Caki2 (cell line): ENCODE data around the gene IRF9. TPM values are rescaled to one million over a fixed set of nuclear protein-coding genes. Genes with fewer than 3 reads are reported as not detected.
"Not testable (repeated sequence)": the region's sequence is repeated elsewhere in the genome, so short reads cannot be mapped to it uniquely, and the experiment has no call there.

ENCODE experiments used
- DNase-seq: peaks from one replicate; pipeline ENCODE4 v3.0.0-alpha.2; 2015; ENCODE audit warnings: low read depth
- in situ Hi-C: cut with HindIII; loops from 2 replicates; pipeline ENCODE4 v1.10.0; 2016; ENCODE audit warnings: low sequenced_read_pairs, low pct_unique_long_range_greater_than_20kb, mixed read lengths
- total RNA-seq: library from RNA; depleted of rRNA; stranded (reverse); fragments of >200 nt; shearing (Covaris generic); gene quantifications from 2 replicates; pipeline ENCODE4 v1.2.3, GENCODE V29; 2014; ENCODE audit warnings: low replicate concordance; rRNA removed

IRF9 gene
- total RNA-seq, 1 experiment from 2014 or later: 36.1 TPM

- in situ Hi-C loops, DNase-seq: not testable (repeated sequence)
Measured at GRCh38 chr14:24203249-24203886, 42.3 kb downstream of the IRF9 start.

DNA sequence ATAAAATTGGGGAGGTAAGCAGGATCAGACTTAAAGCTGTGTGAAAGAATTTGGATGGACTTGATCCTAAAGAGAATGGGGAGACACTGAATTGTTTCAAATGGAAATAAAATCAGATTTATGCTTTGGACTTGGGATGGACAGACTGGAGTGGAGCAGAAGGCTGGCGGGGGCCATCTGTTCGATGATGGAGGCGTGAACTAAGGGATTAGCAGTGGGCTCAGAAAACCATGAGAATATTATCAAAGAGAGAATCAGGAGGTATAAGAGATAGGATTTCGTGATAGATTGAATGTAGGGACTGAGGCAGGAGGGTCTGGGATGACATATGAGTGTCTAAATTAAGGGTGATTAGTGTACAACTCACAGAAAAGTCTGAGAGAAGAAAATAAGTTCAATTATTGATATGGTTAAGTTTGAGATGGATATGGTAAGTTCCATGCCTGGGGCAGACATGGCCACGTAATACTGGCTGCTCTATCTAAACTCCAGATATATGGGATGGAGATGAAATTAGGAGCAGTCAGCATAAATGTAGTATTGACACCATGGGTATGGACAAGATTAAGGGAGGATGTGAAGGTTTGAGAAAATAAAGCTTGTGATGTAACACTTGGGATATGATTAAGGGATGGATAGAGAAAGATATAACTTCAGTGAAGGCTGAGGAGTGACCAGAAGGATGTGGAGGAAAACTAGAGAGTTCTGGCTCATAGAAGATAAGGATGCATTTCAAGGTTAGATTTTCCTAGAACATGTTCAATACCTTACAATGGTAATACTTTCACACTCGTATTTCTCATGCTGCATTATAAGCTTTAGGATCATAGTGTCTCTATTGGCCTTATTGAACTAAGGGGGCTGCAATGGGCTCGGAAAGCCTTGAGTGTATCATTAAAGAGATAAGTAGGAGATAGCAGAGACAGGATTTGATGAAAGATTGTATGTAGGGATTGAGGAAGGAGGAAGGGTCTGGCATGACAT lies 43.4 kb downstream of the IRF9 start:
- no peak for DNase-seq
- in situ Hi-C loops: no loop called here

GRCh38 chr14:24206260-24207103 lies 45.4 kb downstream of the IRF9 start:
- in situ Hi-C loops: no loop called here
- DNase-seq: no peak

DNA sequence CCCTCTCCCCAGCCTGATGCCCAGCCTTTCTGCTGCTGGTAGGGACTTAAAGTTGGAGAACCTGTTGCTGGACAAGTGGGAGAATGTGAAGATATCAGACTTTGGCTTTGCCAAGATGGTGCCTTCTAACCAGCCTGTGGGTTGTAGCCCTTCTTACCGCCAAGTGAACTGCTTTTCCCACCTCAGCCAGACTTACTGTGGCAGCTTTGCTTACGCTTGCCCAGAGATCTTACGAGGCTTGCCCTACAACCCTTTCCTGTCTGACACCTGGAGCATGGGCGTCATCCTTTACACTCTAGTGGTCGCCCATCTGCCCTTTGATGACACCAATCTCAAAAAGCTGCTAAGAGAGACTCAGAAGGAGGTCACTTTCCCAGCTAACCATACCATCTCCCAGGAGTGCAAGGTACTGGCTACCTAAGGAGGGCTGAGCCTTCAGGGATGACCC lies 46.1 kb downstream of the IRF9 start:
- DNase-seq: no peak
- in situ Hi-C loops: no loop called here

DNA sequence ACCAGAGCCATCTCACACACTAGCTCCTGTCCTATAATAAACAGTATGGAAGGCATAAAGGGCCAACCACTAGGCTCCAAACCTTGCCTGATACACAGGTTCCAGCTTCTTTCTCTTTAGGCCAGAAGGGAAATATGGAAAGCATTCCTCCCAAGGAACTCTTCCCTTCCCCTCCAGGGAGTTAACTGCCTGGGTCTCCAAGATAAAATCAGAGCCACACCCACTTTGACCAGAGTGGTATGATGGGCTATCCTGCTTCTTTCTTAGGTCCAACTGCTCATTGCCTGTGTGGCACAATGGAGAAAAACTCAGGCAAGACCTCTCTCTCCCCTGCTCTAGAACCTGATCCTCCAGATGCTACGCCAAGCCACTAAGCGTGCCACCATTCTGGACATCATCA lies 46.6 kb downstream of the IRF9 start:
- no peak for DNase-seq
- in situ Hi-C loops: no loop called here

- in situ Hi-C loops: no loop called here
- no peak for DNase-seq
Measured at GRCh38 chr14:24211311-24211710, 50.2 kb downstream of the IRF9 start.

DNA sequence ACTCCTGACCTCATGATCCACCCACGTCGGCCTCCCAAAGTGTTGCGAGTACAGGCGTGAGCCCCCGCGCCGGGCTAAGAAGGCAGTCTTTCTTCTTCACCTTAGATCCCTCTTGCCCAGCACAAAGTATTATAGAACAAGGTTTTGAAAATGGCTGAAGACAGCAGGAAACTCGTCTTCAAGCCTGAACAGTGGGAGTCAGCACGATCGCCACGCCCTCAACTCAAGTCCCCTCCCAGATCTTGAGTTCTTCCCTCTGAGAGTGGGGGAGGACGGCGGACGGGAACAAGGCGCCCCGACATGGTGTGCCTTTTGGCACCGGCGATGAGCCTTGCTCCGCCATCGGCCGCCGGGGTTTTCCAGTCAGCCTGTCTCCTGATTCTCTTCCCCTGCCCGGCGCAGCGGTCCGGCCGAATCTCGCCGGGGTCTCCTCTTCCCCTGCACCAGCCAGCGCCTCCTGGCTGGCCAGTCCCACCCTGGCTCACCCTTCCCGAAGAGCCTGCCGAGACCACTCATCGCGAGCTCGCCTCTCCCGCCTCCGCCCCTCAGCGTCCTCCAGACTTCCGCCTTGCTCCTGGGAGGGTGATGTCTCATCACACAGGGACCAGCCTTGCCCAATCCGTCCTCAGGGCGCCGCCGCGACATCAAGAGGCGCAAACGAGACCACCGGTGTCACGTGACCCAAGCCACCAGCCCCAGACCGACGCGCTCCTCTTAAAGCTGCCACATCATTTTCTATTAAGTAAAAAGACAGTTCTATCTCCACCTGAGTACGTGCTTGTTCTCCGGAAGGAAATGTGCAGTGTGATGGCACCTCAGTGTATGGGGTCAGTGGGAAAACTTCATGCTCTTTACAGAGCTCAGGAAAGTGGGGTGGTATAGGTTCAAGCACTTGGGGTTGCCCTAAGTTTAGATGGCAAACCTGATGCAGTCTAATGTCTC lies 52.1 kb downstream of the IRF9 start, which contains the start of gene CHMP4A:
Gene CHMP4A (minus strand): TSS at position 565 of the 942 bp plus-strand sequence. CDS start 49 bp downstream, at position 516.
- in situ Hi-C loops: no loop called here
- peak; percentile 97 for DNase-seq

- in situ Hi-C loops: no loop called here
- DNase-seq: no peak
Measured at GRCh38 chr14:24213866-24214662, 53.0 kb downstream of the IRF9 start.

GRCh38 chr14:24215495-24216344 lies 54.7 kb downstream of the IRF9 start, which contains the start of gene MDP1:
Gene MDP1, minus strand, starts transcription at chr14:24216066. Its CDS starts 111 bp downstream, at chr14:24215955.
- in situ Hi-C loops: no loop called here
- peak; percentile 84 for DNase-seq

Other genes starting within 250 kb of the IRF9 start
- 50.0 and 62.4 TPM in 2 replicates for gene DHRS4, start 207.5 kb upstream of the IRF9 start, total RNA-seq
- 15.3 and 32.1 TPM in 2 replicates for gene DHRS4L2, start 172.3 kb upstream of the IRF9 start, total RNA-seq
- 0.26 TPM in 1 of 2 replicates, not detected in the other for gene CARMIL3, start 109.3 kb upstream of the IRF9 start, total RNA-seq
- 0.07 TPM in 1 of 2 replicates, not detected in the other for gene CPNE6, start 89.7 kb upstream of the IRF9 start, total RNA-seq
- gene PCK2, start 67.0 kb upstream of the IRF9 start, total RNA-seq: 19.5 and 54.7 TPM in 2 replicates
- gene DCAF11, start 46.5 kb upstream of the IRF9 start, total RNA-seq: 47.4 and 117 TPM in 2 replicates
- 1.8 TPM in 1 of 2 replicates, not detected in the other for gene NRL, start 46.3 kb upstream of the IRF9 start, total RNA-seq
- gene FITM1, start 30.6 kb upstream of the IRF9 start, total RNA-seq: not detected in 2 replicates
- gene PSME1, start 25.1 kb upstream of the IRF9 start, total RNA-seq: 77.8 and 123 TPM in 2 replicates
- 12.8 and 23.0 TPM in 2 replicates for gene EMC9, start 19.7 kb upstream of the IRF9 start, total RNA-seq
- gene PSME2, start 14.7 kb upstream of the IRF9 start, total RNA-seq: 191 and 202 TPM in 2 replicates
- 46.1 and 48.9 TPM in 2 replicates for gene RNF31, start 13.8 kb upstream of the IRF9 start, total RNA-seq
- not detected in 2 replicates for gene REC8, start 10.8 kb downstream of the IRF9 start, total RNA-seq
- 25.7 and 32.7 TPM in 2 replicates for gene IPO4, start 27.6 kb downstream of the IRF9 start, total RNA-seq
- 50.9 and 57.1 TPM in 2 replicates for gene TM9SF1, start 34.2 kb downstream of the IRF9 start, total RNA-seq
- not detected in 2 replicates for gene TSSK4, start 44.4 kb downstream of the IRF9 start, total RNA-seq
- 23.3 and 52.2 TPM in 2 replicates for gene CHMP4A, start 52.2 kb downstream of the IRF9 start, total RNA-seq
- 19.8 and 23.5 TPM in 2 replicates for gene MDP1, start 54.8 kb downstream of the IRF9 start, total RNA-seq
- 129 and 160 TPM in 2 replicates for gene NEDD8, start 71.1 kb downstream of the IRF9 start, total RNA-seq
- gene GMPR2, start 71.7 kb downstream of the IRF9 start, total RNA-seq: 57.8 and 93.4 TPM in 2 replicates
- gene TINF2, start 81.4 kb downstream of the IRF9 start, total RNA-seq: 27.7 and 38.3 TPM in 2 replicates
- 0.44 TPM in 1 of 2 replicates, not detected in the other for gene TGM1, start 101.9 kb downstream of the IRF9 start, total RNA-seq
- gene RABGGTA, start 110.3 kb downstream of the IRF9 start, total RNA-seq: 10.3 and 12.9 TPM in 2 replicates
- 5.3 and 9.2 TPM in 2 replicates for gene DHRS1, start 138.5 kb downstream of the IRF9 start, total RNA-seq
- 8.8 and 13.8 TPM in 2 replicates for gene NOP9, start 138.6 kb downstream of the IRF9 start, total RNA-seq
- 1.0 and 6.8 TPM in 2 replicates for gene CIDEB, start 146.7 kb downstream of the IRF9 start, total RNA-seq
- gene LTB4R2, start 148.9 kb downstream of the IRF9 start, total RNA-seq: 0.98 TPM in 1 of 2 replicates, not detected in the other
- 0.12 and 2.7 TPM in 2 replicates for gene LTB4R, start 150.2 kb downstream of the IRF9 start, total RNA-seq
- not detected in 2 replicates for gene ADCY4, start 173.8 kb downstream of the IRF9 start, total RNA-seq
- not detected in 2 replicates for gene RIPK3, start 178.7 kb downstream of the IRF9 start, total RNA-seq
- not detected in 2 replicates for gene NFATC4, start 206.9 kb downstream of the IRF9 start, total RNA-seq
- gene NYNRIN, start 237.7 kb downstream of the IRF9 start, total RNA-seq: 0.03 TPM in 1 of 2 replicates, not detected in the other